Heart right ventricle (tissue), 16 donors: ENCODE data around the gene ZNF136. TPM values are rescaled to one million over a fixed set of nuclear protein-coding genes. Genes with fewer than 3 reads are reported as not detected.

Source experiments
- ATAC-seq, 8 donors: fragments of 200-7000 bp; cut with Tn5 transposase; one replicate each; pipeline ENCODE4 v1.9.1; 2020; ENCODE audit warnings: mild to moderate bottlenecking in 8 of 8, moderate library complexity in 8 of 8, moderate number of reproducible peaks in 1 of 8
- DNase-seq, 2 donors: peaks; one replicate each; pipeline ENCODE4 v3.0.0-alpha.2; 2020
- H3K27ac ChIP-seq, 10 donors: fragments of 200-600 bp; sonication (generic) in 2 of 10; one replicate each; pipeline versions ENCODE4 v1.5.0 to v1.8.0; 2020 to 2022; ENCODE audit warnings: mild to moderate bottlenecking in 3 of 10
- H3K27me3 ChIP-seq, 7 donors: fragments of 200-600 bp; one replicate each; pipeline ENCODE4 v1.8.0; 2021 to 2022; ENCODE audit warnings: mild to moderate bottlenecking in 2 of 7
- H3K36me3 ChIP-seq, 9 donors: fragments of 200-600 bp; sonication (generic) in 1 of 9; one replicate each; pipeline versions ENCODE4 v1.5.0 to v1.8.0; 2020 to 2022; ENCODE audit warnings: mild to moderate bottlenecking in 2 of 9
- H3K4me1 ChIP-seq, 9 donors: fragments of 200-600 bp; sonication (generic) in 1 of 9; one replicate each; pipeline versions ENCODE4 v1.5.0 to v1.8.0; 2020 to 2022; ENCODE audit warnings: mild to moderate bottlenecking in 4 of 9
- H3K4me3 ChIP-seq, 10 donors: fragments of 200-600 bp; sonication (generic) in 2 of 10; one replicate each; pipeline versions ENCODE4 v1.5.0 to v1.8.0; 2020 to 2022; ENCODE audit warnings: mild to moderate bottlenecking in 7 of 10, moderate library complexity in 2 of 10
- H3K9me3 ChIP-seq, 11 donors: fragments of 200-600 bp in 10 of 11; sonication (generic) in 2 of 11; one replicate each; pipeline versions ENCODE4 v1.5.0 to v1.8.0; 2013 to 2022; ENCODE audit warnings: mild to moderate bottlenecking in 2 of 11, control low read depth in 1 of 11, moderate library complexity in 1 of 11
- CTCF ChIP-seq, 9 donors: fragments of 200-600 bp; sonication (generic) in 2 of 9; IDR thresholded peaks; one replicate each; pipeline versions ENCODE4 v1.5.0 to v1.8.0; 2021 to 2022; ENCODE audit warnings: antibody characterized with exemption in 9 of 9, mild to moderate bottlenecking in 5 of 9, moderate library complexity in 1 of 9
- WGBS, 2 donors: extraction: QIAGEN DNeasy Blood & Tissue Kit; methylation state at CpG; one replicate each; pipeline ENCODE4 v1.1.7; 2013; ENCODE audit warnings: inconsistent platforms in 1 of 2; 5-methylcytosine and 5-hydroxymethylcytosine counted together
- intact Hi-C, 10 donors: fragments of 100-400 bp; cut with DNase I; formaldehyde crosslinking; loops; one replicate each; pipeline versions ENCODE4 v1.11.1 to v1.14.2; 2022
- polyA plus RNA-seq, 2 donors: library from polyadenylated mRNA; stranded (reverse); fragments of 200-250 nt; gene quantifications; one replicate each; pipeline ENCODE4 v1.2.3, GENCODE V29; 2013
- total RNA-seq, 10 donors: library from RNA; stranded (reverse); fragmentation: NEBNext Ultra II Directional in 3 of 10; extraction: Animal tissue kit (Norgen Biotek cat#: 25700) in 3 of 10; gene quantifications; one replicate each; pipeline versions ENCODE4 v1.2.1 to v1.2.4, GENCODE V29; 2021 to 2023
- donor health status: Arrhythmogenic right ventricular cardiomyopathy.
- donor health status: ischemic (EF 13 %, LVEDD 7.1; RV severe dilation, severe dysfunction).
- donor health status: healthy with polysubstance abuse.
- donor health status: DM: no; HTN: yes; CAD: no.
- donor health status: DM: no; HTN: no; CAD: no.
- donor health status: ischemic (EF 25% LVEDD 6.9; RV normal size, moderate dysfunction).
- donor health status: ischemic (EF 25% LVEDD 5.7; RV mildly dilated, moderate dysfunction).
- donor health status: healthy.
- donor health status: DM: yes; HTN: yes; CAD: no.
- donor health status: Ischemic cardiomyopathy.
- donor health status: ischemic (EF 35%, LVEDD 5.7; RV mildly dilated, moderate dysfunction).
- donor health status: nonischemic (EF 11% LVEDD 7.7; RV severe dilation, severe dysfunction).
- donor health status: DM: yes; HTN: yes; CAD: no.
- donor health status: PGD.
- donor health status: ischemic (EF 29% LVEDD 5.4; RV normal size, mild dysfunction).
- donor health status: nonischemic (EF 23%, LVEDD 6.1; RV moderate dilation, normal function).

ZNF136 gene
- total and polyA plus RNA-seq, 12 donors: 2.0 to 7.1 (median 4.5) TPM

GRCh38 chr19:12187625-12188024 lies 24.7 kb downstream of the ZNF136 start:
- intact Hi-C loops: no loop called here
- DNase-seq (no peak), ATAC-seq (no peak)
- Histone ChIP-seq H3K27me3 (no peaks in the 10 kb centered on the region), H3K4me1 (no peaks in the 10 kb centered on the region), H3K36me3 (peaks cover 0 to 94% (median 59%) of the 10 kb centered on the region in 9 donors), H3K9me3 (peaks cover 0 to 100% (median 52%) of the 10 kb centered on the region in 11 donors), H3K27ac (no peak overlapping the region), H3K4me3 (no peak overlapping the region)
- whole genome bisulfite sequencing, 2 donors: 97 to 100% methylated on average over 6 of the region's 6 CpGs
- TF ChIP-seq CTCF (IDR thresholded peaks at IDR 0.05): no peak

- intact Hi-C loops: loop anchor here in 4 of 10 donors (5.0 to 10.0 kb wide), 2 partner anchors 87 to 170 kb away; partner anchors contain the start of gene ZNF442 (in 3 of the 4)
- Histone ChIP-seq H3K4me1 (peaks cover 0 to 12% (median 7%) of the 10 kb centered on the region in 9 donors), H3K27ac (peak overlapping the region in 9 of 10 donors; percentile 24 to 82 (median 66)), H3K36me3 (peaks cover 0 to 31% (median 12%) of the 10 kb centered on the region in 9 donors), H3K9me3 (peaks cover 0 to 99% (median 14%) of the 10 kb centered on the region in 11 donors), H3K27me3 (peaks cover 0 to 9% (median 0%) of the 10 kb centered on the region in 7 donors), H3K4me3 (peak overlapping the region; percentile 56 to 87 (median 75))
- ATAC-seq: peak; percentile 96 to 100 (median 99)
- TF ChIP-seq CTCF (IDR thresholded peaks at IDR 0.05): peak in 1 of 9 donors; percentile 8
- DNase-seq: peak; percentile 84 to 90
- 0 to 1% methylated on average over 62 of the region's 62 CpGs for WGBS, 2 donors
Measured at GRCh38 chr19:12194827-12195731, 32.2 kb downstream of the ZNF136 start.

GRCh38 chr19:12198136-12198535 lies 35.2 kb downstream of the ZNF136 start:
- Histone ChIP-seq H3K27me3 (peaks cover 0 to 9% (median 0%) of the 10 kb centered on the region in 7 donors), H3K36me3 (peaks cover 0 to under 1% (median 0%) of the 10 kb centered on the region in 9 donors), H3K4me1 (peaks cover 0 to 12% (median 7%) of the 10 kb centered on the region in 9 donors), H3K9me3 (peaks cover 0 to 81% (median 10%) of the 10 kb centered on the region in 11 donors), H3K4me3 (no peak overlapping the region), H3K27ac (no peak overlapping the region)
- no peak for DNase-seq
- no peak for TF ChIP-seq CTCF (IDR thresholded peaks at IDR 0.05)
- intact Hi-C loops: loop anchor here in 4 of 10 donors (5.0 to 10.0 kb wide), 2 partner anchors 84 to 167 kb away; partner anchors contain the start of gene ZNF442 (in 3 of the 4)
- ATAC-seq: no peak

- Histone ChIP-seq H3K36me3 (no peaks in the 10 kb centered on the region), H3K4me1 (peaks cover 0 to 10% (median 6%) of the 10 kb centered on the region in 9 donors), H3K27me3 (peaks cover 0 to 5% (median 0%) of the 10 kb centered on the region in 7 donors), H3K27ac (no peak overlapping the region), H3K9me3 (peaks cover 0 to 81% (median 10%) of the 10 kb centered on the region in 11 donors), H3K4me3 (no peak overlapping the region)
- no peak for TF ChIP-seq CTCF (IDR thresholded peaks at IDR 0.05)
- intact Hi-C loops: loop anchor here in 6 of 10 donors (5.0 to 10.0 kb wide), 4 partner anchors 82 to 475 kb away; partner anchors contain the start of gene ZNF442 (in 5 of the 6)
- DNase-seq (no peak), ATAC-seq (no peak)
- 82 to 92% methylated on average over 3 of the region's 3 CpGs for WGBS, 2 donors
Measured at GRCh38 chr19:12199757-12200419, 37.0 kb downstream of the ZNF136 start.
